ENCODE data around the gene SPDYE6.
"Not testable (repeated sequence)": the region's sequence is repeated elsewhere in the genome, so short reads cannot be mapped to it uniquely, and the experiment has no call there.

DNA sequence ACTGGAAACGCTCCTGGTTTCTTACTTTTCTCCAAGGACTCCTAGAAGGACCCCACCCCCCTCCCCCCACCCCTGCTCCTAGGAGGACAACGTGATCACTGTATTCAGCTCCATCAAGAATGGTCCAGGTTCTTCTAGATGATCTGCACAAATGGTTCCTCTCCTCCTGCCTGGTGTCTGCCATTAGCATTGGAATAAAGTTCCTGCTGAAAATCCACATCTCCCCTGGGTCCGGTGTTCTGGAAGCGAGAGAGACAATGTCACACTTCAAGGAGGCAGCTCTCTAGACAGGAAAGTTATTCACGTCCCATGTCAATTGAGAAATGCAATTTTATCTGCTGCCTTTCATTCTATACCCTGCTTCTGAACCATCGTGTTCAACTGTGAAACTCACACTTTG is 9.3 kb downstream of the SPDYE6 start:
- TF ChIP-seq, protein P1, sequence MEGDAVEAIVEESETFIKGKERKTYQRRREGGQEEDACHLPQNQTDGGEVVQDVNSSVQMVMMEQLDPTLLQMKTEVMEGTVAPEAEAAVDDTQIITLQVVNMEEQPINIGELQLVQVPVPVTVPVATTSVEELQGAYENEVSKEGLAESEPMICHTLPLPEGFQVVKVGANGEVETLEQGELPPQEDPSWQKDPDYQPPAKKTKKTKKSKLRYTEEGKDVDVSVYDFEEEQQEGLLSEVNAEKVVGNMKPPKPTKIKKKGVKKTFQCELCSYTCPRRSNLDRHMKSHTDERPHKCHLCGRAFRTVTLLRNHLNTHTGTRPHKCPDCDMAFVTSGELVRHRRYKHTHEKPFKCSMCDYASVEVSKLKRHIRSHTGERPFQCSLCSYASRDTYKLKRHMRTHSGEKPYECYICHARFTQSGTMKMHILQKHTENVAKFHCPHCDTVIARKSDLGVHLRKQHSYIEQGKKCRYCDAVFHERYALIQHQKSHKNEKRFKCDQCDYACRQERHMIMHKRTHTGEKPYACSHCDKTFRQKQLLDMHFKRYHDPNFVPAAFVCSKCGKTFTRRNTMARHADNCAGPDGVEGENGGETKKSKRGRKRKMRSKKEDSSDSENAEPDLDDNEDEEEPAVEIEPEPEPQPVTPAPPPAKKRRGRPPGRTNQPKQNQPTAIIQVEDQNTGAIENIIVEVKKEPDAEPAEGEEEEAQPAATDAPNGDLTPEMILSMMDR (IDR thresholded peaks at IDR 0.05; ENCODE audit: poor library complexity, severe bottlenecking) = not testable (repeated sequence)
- TF ChIP-seq EZH2 (IDR thresholded peaks at IDR 0.05; ENCODE audit: borderline replicate concordance, insufficient read depth, low read length, poor library complexity, severe bottlenecking); POLR2AphosphoS5 (IDR thresholded peaks at IDR 0.05); EP300 (conservative IDR thresholded peaks at IDR 0.05; ENCODE audit: poor library complexity, severe bottlenecking); TAF1 (IDR thresholded peaks at IDR 0.05; ENCODE audit: low read depth); SMC3 (conservative IDR thresholded peaks at IDR 0.05; ENCODE audit: poor library complexity): not testable (repeated sequence)

Data from neural cell (in vitro differentiated cells).